H9 (cell line): ENCODE measurements around the gene RPRD2. TPM values are rescaled to one million over a fixed set of nuclear protein-coding genes. Genes with fewer than 3 reads are reported as not detected.

Experiments
- DNase-seq: peaks from one replicate; pipeline ENCODE4 v3.0.0-alpha.2; 2017
- H2AFZ ChIP-seq: one replicate; pipeline ENCODE4 v1.6.1; 2013; ENCODE audit warnings: mild to moderate bottlenecking, low read length, control low read depth, moderate library complexity
- H2AK5ac ChIP-seq: 2 replicates; pipeline ENCODE4 v1.6.1; 2013; ENCODE audit warnings: low read length, control low read depth, mixed read lengths; ENCODE audit not compliant: insufficient read length
- H2BK120ac ChIP-seq: one replicate; pipeline ENCODE4 v1.6.1; 2013; ENCODE audit warnings: low read depth, mild to moderate bottlenecking, low read length, control low read depth, inconsistent platforms; ENCODE audit not compliant: poor library complexity, severe bottlenecking
- H2BK12ac ChIP-seq: 2 replicates; pipeline ENCODE4 v1.6.1; 2013; ENCODE audit warnings: low read length, control low read depth, mixed read lengths, low read depth; ENCODE audit not compliant: insufficient read length
- H2BK15ac ChIP-seq: 2 replicates; pipeline ENCODE4 v1.6.1; 2013; ENCODE audit warnings: low read depth, low read length, control low read depth
- H2BK20ac ChIP-seq: one replicate; pipeline ENCODE4 v1.6.1; 2013; ENCODE audit warnings: low read depth, mild to moderate bottlenecking, low read length, control low read depth, inconsistent platforms; ENCODE audit not compliant: poor library complexity, severe bottlenecking
- H2BK5ac ChIP-seq: 2 replicates; pipeline ENCODE4 v1.6.1; 2013; ENCODE audit warnings: low read length, control low read depth, mixed read lengths; ENCODE audit not compliant: insufficient read length
- H3K14ac ChIP-seq: 2 replicates; pipeline ENCODE4 v1.6.1; 2013; ENCODE audit warnings: low read length, control low read depth; ENCODE audit not compliant: insufficient read depth
- H3K18ac ChIP-seq: 2 replicates; pipeline ENCODE4 v1.6.1; 2013; ENCODE audit warnings: low read depth, mild to moderate bottlenecking, mixed read lengths, low read length, control low read depth; ENCODE audit not compliant: insufficient read length
- H3K23ac ChIP-seq: 2 replicates; pipeline ENCODE4 v1.6.1; 2013; ENCODE audit warnings: low read length, control low read depth, mixed read lengths, low read depth; ENCODE audit not compliant: insufficient read length
- H3K23me2 ChIP-seq: 2 replicates; pipeline ENCODE4 v1.6.1; 2013; ENCODE audit warnings: low read depth, mild to moderate bottlenecking, mixed read lengths, low read length, control low read depth; ENCODE audit not compliant: insufficient read length, poor library complexity, severe bottlenecking
- H3K27ac ChIP-seq: 2 replicates; pipeline ENCODE4 v1.5.1; 2013; ENCODE audit warnings: low read length, control low read depth, mixed read lengths, low read depth; ENCODE audit not compliant: insufficient read length
- H3K27me3 ChIP-seq: 2 replicates; pipeline ENCODE4 v1.6.1; 2013; ENCODE audit warnings: low read length, control low read depth, inconsistent platforms; ENCODE audit not compliant: insufficient read depth
- H3K4ac ChIP-seq: 2 replicates; pipeline ENCODE4 v1.6.1; 2013; ENCODE audit warnings: low read depth, mild to moderate bottlenecking, control low read depth, inconsistent platforms, low read length, moderate library complexity
- H3K4me1 ChIP-seq: 2 replicates; pipeline ENCODE4 v1.6.1; 2013; ENCODE audit warnings: low read length, control low read depth, inconsistent platforms; ENCODE audit not compliant: insufficient read depth
- H3K4me2 ChIP-seq: 2 replicates; pipeline ENCODE4 v1.6.1; 2013; ENCODE audit warnings: low read length, control low read depth, mixed read lengths; ENCODE audit not compliant: insufficient read length, insufficient read depth
- H3K56ac ChIP-seq: 2 replicates; pipeline ENCODE4 v1.6.1; 2013; ENCODE audit warnings: low read depth, mild to moderate bottlenecking, mixed read lengths, low read length, control low read depth; ENCODE audit not compliant: insufficient read length
- H3K79me1 ChIP-seq: 2 replicates; pipeline ENCODE4 v1.6.1; 2013; ENCODE audit warnings: low read depth, mild to moderate bottlenecking, moderate library complexity, low read length, control low read depth, inconsistent platforms; ENCODE audit not compliant: insufficient read depth, poor library complexity, severe bottlenecking
- H3K79me2 ChIP-seq: 2 replicates; pipeline ENCODE4 v1.6.1; 2013; ENCODE audit warnings: low read length, control low read depth, inconsistent platforms; ENCODE audit not compliant: insufficient read depth
- H3K9ac ChIP-seq: 2 replicates; pipeline ENCODE4 v1.6.1; 2013; ENCODE audit warnings: low read length, control low read depth, mixed read lengths; ENCODE audit not compliant: insufficient read length; ENCODE audit errors: extremely low read depth
- H3K9me3 ChIP-seq: one replicate; pipeline ENCODE4 v1.6.1; 2013; ENCODE audit warnings: low read depth, low read length, inconsistent platforms; ENCODE audit not compliant: control insufficient read depth
- H3T11ph ChIP-seq: one replicate; pipeline ENCODE4 v1.6.1; 2013; ENCODE audit warnings: mild to moderate bottlenecking, low read length, control low read depth, inconsistent platforms
- H4K20me1 ChIP-seq: one replicate; pipeline ENCODE4 v1.6.1; 2013; ENCODE audit not compliant: control insufficient read depth, insufficient read length, insufficient read depth
- H4K5ac ChIP-seq: 2 replicates; pipeline ENCODE4 v1.6.1; 2013; ENCODE audit warnings: low read depth, mild to moderate bottlenecking, mixed read lengths, low read length, control low read depth; ENCODE audit not compliant: insufficient read length
- H4K8ac ChIP-seq: replicated peaks from 2 replicates; pipeline ENCODE4 v1.6.1; 2013; ENCODE audit warnings: low read length, control low read depth, mixed read lengths, low read depth; ENCODE audit not compliant: insufficient read length
- H4K91ac ChIP-seq: 2 replicates; pipeline ENCODE4 v1.6.1; 2013; ENCODE audit warnings: low read depth, mild to moderate bottlenecking, moderate library complexity, mixed read lengths, low read length, control low read depth; ENCODE audit not compliant: insufficient read length
- H3K27ac Mint-ChIP-seq, 3 experiments: 2 replicates in 2 of 3; 3 replicates in 1 of 3; pipeline ENCODE4 v1.8.0; 2020 to 2021; ENCODE audit warnings: mixed read lengths in 3 of 3, mild to moderate bottlenecking in 1 of 3, moderate library complexity in 1 of 3
- H3K27me3 Mint-ChIP-seq: 2 replicates; pipeline ENCODE4 v1.8.0; 2021; ENCODE audit warnings: low read depth, mild to moderate bottlenecking, moderate library complexity, mixed read lengths
- H3K36me3 Mint-ChIP-seq, 3 experiments: 2 replicates in 2 of 3; 3 replicates in 1 of 3; pipeline ENCODE4 v1.8.0; 2020 to 2021; ENCODE audit warnings: low read depth in 3 of 3, mixed read lengths in 3 of 3; ENCODE audit not compliant: insufficient read depth in 1 of 3
- H3K4me1 Mint-ChIP-seq, 2 experiments: 2 replicates each; pipeline ENCODE4 v1.8.0; 2020; ENCODE audit warnings: mixed read lengths in 2 of 2
- H3K4me3 Mint-ChIP-seq, 2 experiments: 2 replicates in 1 of 2; 3 replicates in 1 of 2; pipeline ENCODE4 v1.8.0; 2020 to 2021; ENCODE audit warnings: mild to moderate bottlenecking in 2 of 2, mixed read lengths in 2 of 2, moderate library complexity in 1 of 2
- H3K9me3 Mint-ChIP-seq, 2 experiments: 2 replicates in 1 of 2; 3 replicates in 1 of 2; pipeline ENCODE4 v1.8.0; 2020; ENCODE audit warnings: mild to moderate bottlenecking in 2 of 2, mixed read lengths in 2 of 2, moderate library complexity in 1 of 2
- WGBS: extraction: QIAGEN DNeasy Blood & Tissue Kit; methylation state at CpG from one replicate; pipeline ENCODE4 v1.1.7; 2013; ENCODE audit warnings: missing lambda C conversion rate, low lambda C conversion rate, mixed read lengths; ENCODE audit not compliant: insufficient read length; ENCODE audit errors: extremely low coverage; 5-methylcytosine and 5-hydroxymethylcytosine counted together
- microRNA-seq: library from miRNA; unstranded; fragments of <30 nt; microRNA quantifications from one replicate; pipeline ENCODE4, GENCODE V29; 2020; ENCODE audit warnings: borderline microRNAs expressed
- total RNA-seq: library from RNA; stranded (reverse); gene quantifications from 2 replicates; pipeline ENCODE4 v1.2.1, GENCODE V29; 2021
- TF ChIP-seq, protein P1 (sequence below): fragments of 200-600 bp; sonication (generic); conservative IDR thresholded peaks from 3 replicates; pipeline ENCODE4 v1.8.0; 2021; ENCODE audit warnings: antibody characterized with exemption, mild to moderate bottlenecking

RPRD2 gene
- total RNA-seq, 1 experiment from 2014 or later, result 39.0 TPM

DNA sequence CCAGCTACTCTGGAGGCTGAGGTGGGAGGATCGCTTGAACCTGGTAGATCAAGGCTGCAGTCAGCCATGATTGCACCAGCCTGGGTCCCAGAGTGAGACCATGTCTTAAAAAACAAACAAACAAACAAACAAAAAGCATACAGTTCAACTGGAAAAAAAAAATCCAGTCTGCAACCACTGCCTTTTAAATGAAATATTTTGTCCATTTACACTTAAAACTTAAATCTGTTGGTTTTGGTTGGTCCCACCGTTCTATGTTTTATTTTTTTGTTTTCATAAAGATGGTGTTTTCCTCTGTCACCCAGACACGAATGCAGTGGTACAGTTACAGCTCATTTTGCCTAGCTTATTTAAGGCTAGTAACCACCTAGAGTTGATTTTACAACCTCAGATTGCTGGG lies 161.4 kb downstream of the RPRD2 start:
- Histone ChIP-seq H2BK120ac (no peak overlapping the region), H3K18ac (no peak overlapping the region), H4K5ac (no peak overlapping the region), H3K4ac (no peak overlapping the region), H2BK20ac (no peak overlapping the region), H3K23ac (no peak overlapping the region), H3K9me3 (no peaks in the 10 kb centered on the region), H2BK15ac (no peak overlapping the region), H3K14ac (no peak overlapping the region), H3K23me2 (no peaks in the 10 kb centered on the region), H3K27ac (no peak overlapping the region), H2AK5ac (no peak overlapping the region), H3K79me1 (no peaks in the 10 kb centered on the region), H3T11ph (no peak overlapping the region), H4K91ac (no peak overlapping the region), H2AFZ (no peak overlapping the region), H3K4me1 (no peaks in the 10 kb centered on the region), H4K8ac (no peak overlapping the region), H3K27me3 (no peaks in the 10 kb centered on the region), H4K20me1 (no peaks in the 10 kb centered on the region), H3K9ac (no peak overlapping the region), H2BK5ac (no peak overlapping the region), H3K4me2 (no peak overlapping the region), H3K56ac (no peak overlapping the region), H3K79me2 (no peaks in the 10 kb centered on the region), H2BK12ac (no peak overlapping the region)
- Mint-ChIP-seq H3K4me1 (no peaks in the 10 kb centered on the region), H3K27me3 (no peaks in the 10 kb centered on the region), H3K9me3 (no peaks in the 10 kb centered on the region), H3K27ac (no peak overlapping the region), H3K4me3 (no peak overlapping the region), H3K36me3 (no peaks in the 10 kb centered on the region)
- TF ChIP-seq, protein P1, sequence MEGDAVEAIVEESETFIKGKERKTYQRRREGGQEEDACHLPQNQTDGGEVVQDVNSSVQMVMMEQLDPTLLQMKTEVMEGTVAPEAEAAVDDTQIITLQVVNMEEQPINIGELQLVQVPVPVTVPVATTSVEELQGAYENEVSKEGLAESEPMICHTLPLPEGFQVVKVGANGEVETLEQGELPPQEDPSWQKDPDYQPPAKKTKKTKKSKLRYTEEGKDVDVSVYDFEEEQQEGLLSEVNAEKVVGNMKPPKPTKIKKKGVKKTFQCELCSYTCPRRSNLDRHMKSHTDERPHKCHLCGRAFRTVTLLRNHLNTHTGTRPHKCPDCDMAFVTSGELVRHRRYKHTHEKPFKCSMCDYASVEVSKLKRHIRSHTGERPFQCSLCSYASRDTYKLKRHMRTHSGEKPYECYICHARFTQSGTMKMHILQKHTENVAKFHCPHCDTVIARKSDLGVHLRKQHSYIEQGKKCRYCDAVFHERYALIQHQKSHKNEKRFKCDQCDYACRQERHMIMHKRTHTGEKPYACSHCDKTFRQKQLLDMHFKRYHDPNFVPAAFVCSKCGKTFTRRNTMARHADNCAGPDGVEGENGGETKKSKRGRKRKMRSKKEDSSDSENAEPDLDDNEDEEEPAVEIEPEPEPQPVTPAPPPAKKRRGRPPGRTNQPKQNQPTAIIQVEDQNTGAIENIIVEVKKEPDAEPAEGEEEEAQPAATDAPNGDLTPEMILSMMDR, result no peak
- WGBS, result no CpG with 5 or more reads among the region's 3 CpGs
- no peak for DNase-seq

Small RNA genes within 50 kb of the gene (microRNA-seq; reads per million reads assigned to microRNA genes)
- not detected for gene MIR6878

Other genes starting within 250 kb of the RPRD2 start
- gene PLEKHO1, start 214.2 kb upstream of the RPRD2 start, total RNA-seq, result 47.6 and 48.1 TPM in 2 replicates
- 103 and 106 TPM in 2 replicates for gene ANP32E, start 128.0 kb upstream of the RPRD2 start, total RNA-seq
- gene CA14, start 106.4 kb upstream of the RPRD2 start, total RNA-seq, result 42.0 and 43.2 TPM in 2 replicates
- gene APH1A, start 95.1 kb upstream of the RPRD2 start, total RNA-seq, result 113 and 115 TPM in 2 replicates
- gene C1orf54, start 91.4 kb upstream of the RPRD2 start, total RNA-seq, result 20.8 and 21.3 TPM in 2 replicates
- gene CIART, start 81.6 kb upstream of the RPRD2 start, total RNA-seq, result 15.6 TPM in 2 replicates
- 113 and 114 TPM in 2 replicates for gene MRPS21, start 70.3 kb upstream of the RPRD2 start, total RNA-seq
- gene PRPF3, start 42.6 kb upstream of the RPRD2 start, total RNA-seq, result 82.3 and 86.1 TPM in 2 replicates
- 36.5 and 38.8 TPM in 2 replicates for gene TARS2, start 123.3 kb downstream of the RPRD2 start, total RNA-seq
- 0.88 and 1.4 TPM in 2 replicates for gene ECM1, start 144.0 kb downstream of the RPRD2 start, total RNA-seq
- gene FALEC, start 151.6 kb downstream of the RPRD2 start, total RNA-seq, result not detected in 2 replicates
- gene ADAMTSL4, start 185.3 kb downstream of the RPRD2 start, total RNA-seq, result 4.6 and 6.1 TPM in 2 replicates
- 247 and 250 TPM in 2 replicates for gene MCL1, start 215.5 kb downstream of the RPRD2 start, total RNA-seq